ENCODE results near the gene MCAM.
A peak's percentile ranks its signal among the peaks of the same experiment; 100 is the strongest.

MCAM gene

GRCh38 chr11:119345685-119346084 lies 28.8 kb upstream of the MCAM start:
- no peak for DNase-seq (ENCODE audit: low spot score)

GRCh38 chr11:119344291-119345010 lies 27.5 kb upstream of the MCAM start:
- no peak for DNase-seq (ENCODE audit: low spot score)

GRCh38 chr11:119343726-119344125 lies 26.8 kb upstream of the MCAM start:
- DNase-seq (ENCODE audit: low spot score): no peak

GRCh38 chr11:119342362-119343130 lies 25.6 kb upstream of the MCAM start:
- DNase-seq (ENCODE audit: low spot score): no peak

GRCh38 chr11:119342023-119342300 lies 25.0 kb upstream of the MCAM start:
- DNase-seq (ENCODE audit: low spot score): no peak

GRCh38 chr11:119341222-119342022 lies 24.5 kb upstream of the MCAM start:
- DNase-seq (ENCODE audit: low spot score): no peak

- DNase-seq (ENCODE audit: low spot score): peak; percentile 92
These were observed 23.6 kb upstream of the MCAM start, which contains the start of gene C1QTNF5 for GRCh38 chr11:119340335-119341221. Gene C1QTNF5 (minus strand): TSS chr11:119340883. CDS start chr11:119340397, 486 bp downstream.

- peak; percentile 85 for DNase-seq (ENCODE audit: low spot score)
These were observed 22.8 kb upstream of the MCAM start for GRCh38 chr11:119339589-119340334.

GRCh38 chr11:119338965-119339588 lies 22.1 kb upstream of the MCAM start:
- DNase-seq (ENCODE audit: low spot score): peak; percentile 65

GRCh38 chr11:119338318-119338890 lies 21.5 kb upstream of the MCAM start:
- peak; percentile 83 for DNase-seq (ENCODE audit: low spot score)

GRCh38 chr11:119337581-119338317 lies 20.8 kb upstream of the MCAM start:
- peak; percentile 72 for DNase-seq (ENCODE audit: low spot score)

GRCh38 chr11:119336744-119337469 lies 20.0 kb upstream of the MCAM start:
- DNase-seq (ENCODE audit: low spot score): no peak

- no peak for DNase-seq (ENCODE audit: low spot score)
These were observed 19.0 kb upstream of the MCAM start for GRCh38 chr11:119335655-119336543.

- no peak for DNase-seq (ENCODE audit: low spot score)
These were observed 18.2 kb upstream of the MCAM start for GRCh38 chr11:119335091-119335654.

- DNase-seq (ENCODE audit: low spot score): peak; percentile 94
These were observed 17.4 kb upstream of the MCAM start, which contains the start of gene RNF26 for GRCh38 chr11:119334174-119334930. Gene RNF26 (plus strand): TSS chr11:119334527. CDS start chr11:119335123, 596 bp downstream.

- DNase-seq (ENCODE audit: low spot score): no peak
These were observed 15.3 kb upstream of the MCAM start for GRCh38 chr11:119332111-119332765.

Data from left forelimb (tissue), 1 donor.